Muscle of leg (tissue), 9 donors: ENCODE measurements around the gene MISP. TPM values are rescaled to one million over a fixed set of nuclear protein-coding genes. Genes with fewer than 3 reads are reported as not detected.

Source experiments
- polyA plus RNA-seq, 8 donors: library from polyadenylated mRNA; unstranded; fragments of 120-200 nt; gene quantifications; one replicate each; pipeline versions ENCODE4 v1.2.1 to v1.2.3, GENCODE V29; 2013; ENCODE audit warnings: inconsistent platforms in 1 of 8, low replicate concordance in 1 of 8; ENCODE audit not compliant: insufficient read length in 8 of 8, insufficient read depth in 1 of 8
- total RNA-seq: library from RNA; stranded (reverse); fragments of 120-200 nt; gene quantifications from one replicate; pipeline ENCODE4 v1.2.4, GENCODE V29; 2013

Gene MISP
- total and polyA plus RNA-seq, 9 donors = 0.09 to 11.6 (median 0.16) TPM; not detected in 1

Other genes starting within 250 kb of the MISP start
- gene TPGS1, start 243.6 kb upstream of the MISP start, total RNA-seq = 15.1 TPM
- gene TPGS1, start 243.6 kb upstream of the MISP start, polyA plus RNA-seq = 10 to 100 TPM in 6 of 8 donors, 1 to 10 TPM in 2; 8.6 to 12.7 (median 11.8) TPM
- gene CDC34, start 219.4 kb upstream of the MISP start, total RNA-seq = 80.2 TPM
- gene CDC34, start 219.4 kb upstream of the MISP start, polyA plus RNA-seq = 10 to 100 TPM; 74.9 to 86.6 (median 80.2) TPM
- gene GZMM, start 207.1 kb upstream of the MISP start, total RNA-seq = 0.22 TPM
- gene GZMM, start 207.1 kb upstream of the MISP start, polyA plus RNA-seq = under 1 TPM in 7 of 8 donors, not detected in 1; 0.15 to 0.56 (median 0.26) TPM
- 160 TPM for gene BSG, start 178.5 kb upstream of the MISP start, total RNA-seq
- 100 to 1,000 TPM; 197 to 260 (median 229) TPM for gene BSG, start 178.5 kb upstream of the MISP start, polyA plus RNA-seq
- 0.13 TPM for gene HCN2, start 161.2 kb upstream of the MISP start, total RNA-seq
- under 1 TPM; 0.16 to 0.46 (median 0.31) TPM for gene HCN2, start 161.2 kb upstream of the MISP start, polyA plus RNA-seq
- gene POLRMT, start 117.6 kb upstream of the MISP start, total RNA-seq = 28.6 TPM
- 10 to 100 TPM; 30.0 to 42.7 (median 34.4) TPM for gene POLRMT, start 117.6 kb upstream of the MISP start, polyA plus RNA-seq
- gene FGF22, start 111.2 kb upstream of the MISP start, total RNA-seq = 0.04 TPM
- gene FGF22, start 111.2 kb upstream of the MISP start, polyA plus RNA-seq = under 1 TPM; 0.07 to 0.38 (median 0.15) TPM
- 13.2 TPM for gene RNF126, start 87.9 kb upstream of the MISP start, total RNA-seq
- gene RNF126, start 87.9 kb upstream of the MISP start, polyA plus RNA-seq = 10 to 100 TPM; 22.2 to 36.0 (median 30.4) TPM
- gene FSTL3, start 74.7 kb upstream of the MISP start, total RNA-seq = 21.2 TPM
- gene FSTL3, start 74.7 kb upstream of the MISP start, polyA plus RNA-seq = 10 to 100 TPM; 14.5 to 24.3 (median 18.2) TPM
- 0.04 TPM for gene PRSS57, start 55.7 kb upstream of the MISP start, total RNA-seq
- 1 to 10 TPM in 1 of 8 donors, under 1 TPM in 6, not detected in 1; 0.16 to 1.2 (median 0.31) TPM for gene PRSS57, start 55.7 kb upstream of the MISP start, polyA plus RNA-seq
- gene PALM, start 42.2 kb upstream of the MISP start, total RNA-seq = 23.7 TPM
- 10 to 100 TPM; 23.9 to 56.7 (median 39.0) TPM for gene PALM, start 42.2 kb upstream of the MISP start, polyA plus RNA-seq
- gene PTBP1, start 46.3 kb downstream of the MISP start, total RNA-seq = 50.6 TPM
- gene PTBP1, start 46.3 kb downstream of the MISP start, polyA plus RNA-seq = 100 to 1,000 TPM; 101 to 207 (median 152) TPM
- gene PLPPR3, start 70.8 kb downstream of the MISP start, total RNA-seq = 0.35 TPM
- gene PLPPR3, start 70.8 kb downstream of the MISP start, polyA plus RNA-seq = under 1 TPM; 0.13 to 0.90 (median 0.54) TPM
- gene AZU1, start 76.7 kb downstream of the MISP start, total RNA-seq = 0.18 TPM
- gene AZU1, start 76.7 kb downstream of the MISP start, polyA plus RNA-seq = 1 to 10 TPM; 1.2 to 6.5 (median 2.3) TPM
- 0.44 TPM for gene PRTN3, start 89.9 kb downstream of the MISP start, total RNA-seq
- gene PRTN3, start 89.9 kb downstream of the MISP start, polyA plus RNA-seq = 10 to 100 TPM in 1 of 8 donors, 1 to 10 TPM in 7; 1.5 to 11.6 (median 3.9) TPM
- 0.22 TPM for gene ELANE, start 101.2 kb downstream of the MISP start, total RNA-seq
- gene ELANE, start 101.2 kb downstream of the MISP start, polyA plus RNA-seq = 1 to 10 TPM in 2 of 8 donors, under 1 TPM in 6; 0.36 to 4.4 (median 0.67) TPM
- gene CFD, start 108.6 kb downstream of the MISP start, total RNA-seq = 8.7 TPM
- gene CFD, start 108.6 kb downstream of the MISP start, polyA plus RNA-seq = 1 to 10 TPM; 1.1 to 3.2 (median 1.9) TPM
- gene MED16, start 142.1 kb downstream of the MISP start, total RNA-seq = 11.6 TPM
- 10 to 100 TPM; 31.9 to 48.1 (median 38.4) TPM for gene MED16, start 142.1 kb downstream of the MISP start, polyA plus RNA-seq
- not detected for gene RNU6-9, start 142.4 kb downstream of the MISP start, total RNA-seq
- gene RNU6-9, start 142.4 kb downstream of the MISP start, polyA plus RNA-seq = not detected
- gene R3HDM4, start 162.1 kb downstream of the MISP start, total RNA-seq = 13.1 TPM
- gene R3HDM4, start 162.1 kb downstream of the MISP start, polyA plus RNA-seq = 10 to 100 TPM; 30.4 to 38.6 (median 34.7) TPM
- not detected for gene KISS1R, start 166.2 kb downstream of the MISP start, total RNA-seq
- gene KISS1R, start 166.2 kb downstream of the MISP start, polyA plus RNA-seq = not detected
- 9.7 TPM for gene ARID3A, start 174.9 kb downstream of the MISP start, total RNA-seq
- 10 to 100 TPM in 7 of 8 donors, 1 to 10 TPM in 1; 9.4 to 19.1 (median 16.7) TPM for gene ARID3A, start 174.9 kb downstream of the MISP start, polyA plus RNA-seq
- gene WDR18, start 233.2 kb downstream of the MISP start, total RNA-seq = 24.6 TPM
- gene WDR18, start 233.2 kb downstream of the MISP start, polyA plus RNA-seq = 10 to 100 TPM; 25.9 to 46.9 (median 32.8) TPM
- not detected for gene GRIN3B, start 249.3 kb downstream of the MISP start, total RNA-seq
- gene GRIN3B, start 249.3 kb downstream of the MISP start, polyA plus RNA-seq = under 1 TPM; 0.11 to 0.58 (median 0.30) TPM